ENCODE data around the gene LHX4. TPM values are rescaled to one million over a fixed set of nuclear protein-coding genes. Genes with fewer than 3 reads are reported as not detected.

The LHX4 gene
- total RNA-seq, 1 donor from 2014 or later = not detected

DNA sequence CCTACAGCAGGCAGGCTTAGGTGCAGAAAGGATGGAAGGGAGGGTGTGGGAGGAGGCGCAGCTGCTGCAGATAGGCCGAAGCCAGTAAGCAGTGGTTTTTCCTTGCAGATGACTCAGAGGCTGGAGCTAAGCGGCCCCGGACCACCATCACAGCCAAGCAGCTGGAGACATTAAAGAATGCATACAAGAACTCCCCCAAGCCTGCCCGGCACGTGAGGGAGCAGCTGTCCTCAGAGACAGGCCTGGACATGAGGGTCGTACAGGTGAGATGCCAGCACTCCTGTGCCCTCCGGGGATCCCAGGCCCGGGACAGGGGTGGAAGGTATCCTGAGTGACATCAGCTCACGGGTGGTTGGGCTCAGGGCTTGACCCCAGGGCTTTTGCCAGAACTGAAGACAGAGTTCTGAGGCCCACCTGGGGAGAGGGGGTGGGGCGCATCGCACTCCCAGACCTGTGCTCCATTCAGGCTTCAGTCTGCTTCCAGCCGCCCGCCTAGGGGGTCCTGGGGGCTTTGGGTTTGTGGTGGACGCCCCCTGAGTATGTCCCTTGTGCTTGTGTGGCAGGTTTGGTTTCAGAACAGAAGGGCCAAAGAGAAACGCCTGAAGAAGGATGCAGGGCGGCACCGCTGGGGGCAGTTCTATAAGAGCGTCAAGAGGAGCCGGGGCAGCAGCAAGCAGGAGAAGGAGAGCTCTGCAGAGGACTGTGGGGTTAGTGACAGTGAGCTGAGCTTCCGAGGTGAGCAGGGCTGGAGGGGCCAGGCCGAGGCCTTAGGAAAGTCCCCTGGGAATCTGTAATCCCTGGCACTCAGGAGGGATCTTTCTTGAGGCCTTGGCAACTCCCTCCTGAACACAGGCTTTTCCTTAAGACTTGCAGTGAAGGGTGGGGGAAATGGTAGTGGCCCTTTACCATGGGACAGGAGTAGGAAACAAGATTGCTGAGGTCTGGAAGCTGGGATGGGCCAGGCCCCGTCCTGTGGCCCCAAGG, 41.5 kb downstream of the LHX4 start:
- no peak overlapping the region for H3K4me3 ChIP-seq (ENCODE audit: low read depth, low read length)
- DNase-seq (ENCODE audit: low read depth) = no peak
- TF ChIP-seq, protein P1, sequence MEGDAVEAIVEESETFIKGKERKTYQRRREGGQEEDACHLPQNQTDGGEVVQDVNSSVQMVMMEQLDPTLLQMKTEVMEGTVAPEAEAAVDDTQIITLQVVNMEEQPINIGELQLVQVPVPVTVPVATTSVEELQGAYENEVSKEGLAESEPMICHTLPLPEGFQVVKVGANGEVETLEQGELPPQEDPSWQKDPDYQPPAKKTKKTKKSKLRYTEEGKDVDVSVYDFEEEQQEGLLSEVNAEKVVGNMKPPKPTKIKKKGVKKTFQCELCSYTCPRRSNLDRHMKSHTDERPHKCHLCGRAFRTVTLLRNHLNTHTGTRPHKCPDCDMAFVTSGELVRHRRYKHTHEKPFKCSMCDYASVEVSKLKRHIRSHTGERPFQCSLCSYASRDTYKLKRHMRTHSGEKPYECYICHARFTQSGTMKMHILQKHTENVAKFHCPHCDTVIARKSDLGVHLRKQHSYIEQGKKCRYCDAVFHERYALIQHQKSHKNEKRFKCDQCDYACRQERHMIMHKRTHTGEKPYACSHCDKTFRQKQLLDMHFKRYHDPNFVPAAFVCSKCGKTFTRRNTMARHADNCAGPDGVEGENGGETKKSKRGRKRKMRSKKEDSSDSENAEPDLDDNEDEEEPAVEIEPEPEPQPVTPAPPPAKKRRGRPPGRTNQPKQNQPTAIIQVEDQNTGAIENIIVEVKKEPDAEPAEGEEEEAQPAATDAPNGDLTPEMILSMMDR (conservative IDR thresholded peaks at IDR 0.05; ENCODE audit: low read depth, low read length) = no peak

DNA sequence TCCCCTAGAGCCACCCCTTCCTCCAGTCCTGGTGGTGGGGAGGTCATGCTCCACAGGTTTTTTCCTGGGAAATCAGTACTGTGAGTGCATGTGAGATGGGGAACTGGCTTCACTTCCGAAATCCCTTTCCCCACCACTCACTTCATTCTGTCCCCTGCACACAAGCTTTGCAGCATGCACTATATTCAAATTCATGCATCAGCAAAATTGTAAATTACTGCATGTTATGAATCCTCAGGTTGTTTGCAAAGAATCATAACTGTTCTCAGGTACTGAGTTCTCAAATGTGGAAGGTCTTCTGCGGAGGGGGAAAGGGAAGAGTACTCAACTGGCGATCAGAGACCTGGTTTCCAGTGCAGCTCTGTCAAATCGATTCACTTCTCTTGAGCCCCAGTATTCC, 42.3 kb downstream of the LHX4 start:
- DNase-seq (ENCODE audit: low read depth) = no peak
- TF ChIP-seq, protein P1 (conservative IDR thresholded peaks at IDR 0.05; ENCODE audit: low read depth, low read length) = no peak
- H3K4me3 ChIP-seq (ENCODE audit: low read depth, low read length) = no peak overlapping the region

DNA sequence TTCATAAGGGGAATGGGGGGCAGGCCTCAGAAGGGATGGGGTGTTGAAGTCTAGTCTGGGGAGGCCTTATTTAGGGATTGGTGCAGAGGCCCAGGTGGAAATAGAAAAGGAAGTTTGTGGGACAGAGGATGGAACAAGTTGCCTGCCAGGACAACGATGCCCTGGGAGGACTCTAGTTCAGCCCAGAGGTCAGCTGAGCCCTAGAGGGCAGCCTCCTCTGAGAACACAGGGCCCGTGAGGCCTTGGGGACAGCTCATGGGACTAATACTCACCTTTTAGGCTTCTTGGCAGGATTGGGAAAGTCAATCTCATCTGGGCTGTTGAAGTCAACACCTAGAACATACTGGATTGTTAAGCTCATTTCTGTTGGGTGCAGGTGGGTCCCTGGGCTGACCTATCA, 43.0 kb downstream of the LHX4 start:
- TF ChIP-seq, protein P1 (conservative IDR thresholded peaks at IDR 0.05; ENCODE audit: low read depth, low read length) = no peak
- no peak for DNase-seq (ENCODE audit: low read depth)
- no peak overlapping the region for H3K4me3 ChIP-seq (ENCODE audit: low read depth, low read length)

DNA sequence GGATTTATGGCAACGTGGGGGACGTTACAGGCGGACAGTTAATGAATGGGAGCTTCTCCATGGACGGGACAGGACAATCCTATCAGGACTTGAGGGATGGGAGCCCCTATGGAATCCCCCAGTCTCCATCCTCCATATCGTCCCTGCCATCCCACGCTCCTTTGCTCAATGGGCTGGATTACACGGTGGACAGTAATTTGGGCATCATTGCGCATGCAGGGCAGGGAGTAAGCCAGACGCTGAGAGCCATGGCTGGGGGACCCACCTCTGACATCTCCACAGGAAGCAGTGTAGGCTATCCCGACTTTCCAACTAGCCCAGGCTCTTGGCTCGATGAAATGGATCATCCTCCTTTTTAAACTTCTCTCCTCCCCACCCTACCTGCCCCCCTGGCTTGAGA, 44.2 kb downstream of the LHX4 start:
- no peak for DNase-seq (ENCODE audit: low read depth)
- no peak overlapping the region for H3K4me3 ChIP-seq (ENCODE audit: low read depth, low read length)
- TF ChIP-seq, protein P1 (conservative IDR thresholded peaks at IDR 0.05; ENCODE audit: low read depth, low read length) = no peak

DNA sequence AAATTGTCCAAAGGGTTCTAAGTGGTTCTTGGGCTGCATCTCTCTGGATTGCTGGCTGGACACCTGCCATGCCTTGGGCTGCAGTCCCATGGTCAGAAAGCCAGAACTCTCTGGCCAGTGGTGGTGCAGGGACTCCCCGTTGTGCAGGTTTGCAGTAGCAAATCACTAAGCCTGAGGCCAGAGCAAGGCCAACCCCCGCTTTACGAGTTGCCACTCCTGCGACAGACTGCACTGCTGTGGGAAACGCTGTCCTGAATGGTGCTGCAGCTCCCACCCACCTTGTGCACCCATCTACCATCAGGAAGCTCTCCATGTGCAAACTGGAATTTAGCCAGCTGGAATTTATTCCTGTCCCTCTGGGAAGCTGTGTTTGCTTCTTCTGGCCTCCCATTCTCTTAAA, 45.7 kb downstream of the LHX4 start:
- DNase-seq (ENCODE audit: low read depth) = no peak
- no peak overlapping the region for H3K4me3 ChIP-seq (ENCODE audit: low read depth, low read length)
- TF ChIP-seq, protein P1 (conservative IDR thresholded peaks at IDR 0.05; ENCODE audit: low read depth, low read length) = no peak

DNA sequence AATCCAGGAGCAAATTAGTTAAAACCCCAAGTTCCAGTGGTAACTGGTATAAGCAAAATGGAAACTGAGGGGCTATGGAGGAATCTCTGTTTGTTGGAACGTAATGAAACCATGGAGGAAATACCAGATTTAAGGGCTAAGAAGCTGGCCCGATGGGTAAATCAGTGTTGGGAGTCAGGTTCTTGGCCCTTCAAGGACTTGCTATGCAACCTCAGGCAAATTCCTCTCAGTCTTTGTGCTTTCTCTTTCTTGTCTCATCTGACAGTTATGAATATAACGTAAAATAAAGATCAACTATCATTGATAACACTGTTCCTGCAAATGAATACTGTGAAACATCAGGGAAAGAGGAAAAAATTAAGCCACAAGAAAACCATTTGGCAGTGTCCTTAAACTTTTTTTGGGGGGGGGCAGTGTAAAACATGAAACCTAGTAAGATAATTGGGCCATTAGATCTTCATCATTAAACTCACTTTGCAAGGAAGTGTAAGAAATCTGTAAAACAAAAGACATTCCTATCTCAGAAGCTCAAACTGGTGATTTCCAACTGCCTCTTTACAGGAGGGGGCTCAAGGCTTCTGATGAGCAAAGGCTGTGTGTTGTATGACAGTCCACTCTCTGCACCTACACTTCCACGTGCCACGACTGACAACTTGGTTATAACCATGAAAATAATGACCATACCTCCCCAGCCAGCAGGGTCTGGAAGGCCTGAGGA, 47.6 kb downstream of the LHX4 start:
- TF ChIP-seq, protein P1 (conservative IDR thresholded peaks at IDR 0.05; ENCODE audit: low read depth, low read length) = no peak
- DNase-seq (ENCODE audit: low read depth) = no peak
- H3K4me3 ChIP-seq (ENCODE audit: low read depth, low read length) = no peak overlapping the region
